BLaER1 treated with 17β-estradiol and CSF1 and Interleukin-3, amounts not matched to agents 10 nM and 100 nM (cell line): Measurements from ENCODE around the gene EIF4B.

Experiments
- H3K27ac ChIP-seq, 11 experiments: shearing (Covaris generic); formaldehyde crosslinking; 2 replicates each; pipeline ENCODE4 v1.8.1; 2022
- H3K27me3 ChIP-seq, 11 experiments: shearing (Covaris generic); formaldehyde crosslinking; 2 replicates each; pipeline ENCODE4 v1.8.1; 2022
- H3K36me3 ChIP-seq, 11 experiments: shearing (Covaris generic); formaldehyde crosslinking; 2 replicates each; pipeline ENCODE4 v1.8.1; 2022
- H3K4me1 ChIP-seq, 10 experiments: shearing (Covaris generic); formaldehyde crosslinking; 2 replicates each; pipeline ENCODE4 v1.8.1; 2022
- H3K4me2 ChIP-seq, 11 experiments: shearing (Covaris generic); formaldehyde crosslinking; 2 replicates each; pipeline ENCODE4 v1.8.1; 2022
- H3K4me3 ChIP-seq, 10 experiments: shearing (Covaris generic); formaldehyde crosslinking; 2 replicates each; pipeline ENCODE4 v1.8.1; 2022
- H3K9ac ChIP-seq, 11 experiments: shearing (Covaris generic); formaldehyde crosslinking; 2 replicates each; pipeline ENCODE4 v1.8.1; 2022
- H3K9me3 ChIP-seq, 11 experiments: shearing (Covaris generic); formaldehyde crosslinking; replicated peaks in 1 of 11; 2 replicates each; pipeline ENCODE4 v1.8.1; 2022
- H4K20me1 ChIP-seq, 11 experiments: shearing (Covaris generic); formaldehyde crosslinking; 2 replicates each; pipeline ENCODE4 v1.8.1; 2022
- Cebpa-rat ChIP-seq, 11 experiments: shearing (Covaris generic); IDR thresholded peaks; 2 replicates each; pipeline ENCODE4 v1.8.1; 2022

EIF4B gene

GRCh38 chr12:53051881-53052412, 45.7 kb downstream of the EIF4B start:
- Histone ChIP-seq H3K9me3 (no peaks in the 10 kb centered on the region), H3K4me1 (peaks cover 43 to 66% (median 57%) of the 10 kb centered on the region in 10 experiments), H3K27ac (peak overlapping the region in 4 of 11 experiments; percentile 22 to 56 (median 48); a peak in 4 of 22 replicates), H3K4me2 (peak overlapping the region in 5 of 11 experiments; percentile 3 to 99 (median 94); a peak in 4 of 22 replicates), H4K20me1 (0 out of 22 replicates have a peak, but pooled peaks cover 0 to 17% (median 0%) of the 10 kb centered on the region in 11 experiments), H3K36me3 (no peaks in the 10 kb centered on the region), H3K9ac (peak overlapping the region in 3 of 11 experiments; percentile 7 to 23 (median 19); a peak in 5 of 22 replicates), H3K4me3 (no peak overlapping the region), H3K27me3 (no peaks in the 10 kb centered on the region)
- TF ChIP-seq Cebpa-rat (IDR thresholded peaks at IDR 0.05): no peak

GRCh38 chr12:53052419-53053217, 46.4 kb downstream of the EIF4B start:
- no peak for TF ChIP-seq Cebpa-rat (IDR thresholded peaks at IDR 0.05)
- Histone ChIP-seq H3K27me3 (no peaks in the 10 kb centered on the region), H4K20me1 (0 out of 22 replicates have a peak, but pooled peaks cover 0 to 17% (median 0%) of the 10 kb centered on the region in 11 experiments), H3K36me3 (no peaks in the 10 kb centered on the region), H3K9me3 (no peaks in the 10 kb centered on the region), H3K4me1 (peaks cover 42 to 64% (median 55%) of the 10 kb centered on the region in 10 experiments), H3K27ac (peak overlapping the region in 2 of 11 experiments; percentile 22 to 48; a peak in 1 of 22 replicates), H3K4me2 (peak overlapping the region in 4 of 11 experiments; percentile 3 to 98 (median 52); a peak in 1 of 22 replicates), H3K9ac (0 out of 22 replicates have a peak overlapping the region, but pooled peaks of 1 of the 11 experiments have one; percentile 7), H3K4me3 (no peak overlapping the region)

GRCh38 chr12:53053218-53054111, 47.2 kb downstream of the EIF4B start:
- Histone ChIP-seq H3K36me3 (no peaks in the 10 kb centered on the region), H3K9ac (peak overlapping the region; percentile 38 to 81 (median 74); a peak in 21 of 22 replicates), H3K4me3 (peak overlapping the region; percentile 64 to 90 (median 80)), H3K4me1 (peaks cover 34 to 56% (median 47%) of the 10 kb centered on the region in 10 experiments), H4K20me1 (0 out of 22 replicates have a peak, but pooled peaks cover 0 to 17% (median 0%) of the 10 kb centered on the region in 11 experiments), H3K9me3 (no peaks in the 10 kb centered on the region), H3K27me3 (no peaks in the 10 kb centered on the region), H3K27ac (peak overlapping the region in 10 of 11 experiments; percentile 25 to 68 (median 52); a peak in 18 of 22 replicates), H3K4me2 (peak overlapping the region; percentile 68 to 99 (median 91))
- no peak for TF ChIP-seq Cebpa-rat (IDR thresholded peaks at IDR 0.05)

- Histone ChIP-seq H3K36me3 (no peaks in the 10 kb centered on the region), H3K9ac (peak overlapping the region; percentile 38 to 81 (median 74); a peak in 21 of 22 replicates), H3K27ac (peak overlapping the region in 10 of 11 experiments; percentile 25 to 68 (median 52); a peak in 18 of 22 replicates), H3K9me3 (no peaks in the 10 kb centered on the region), H4K20me1 (0 out of 22 replicates have a peak, but pooled peaks cover 0 to 17% (median 0%) of the 10 kb centered on the region in 11 experiments), H3K4me2 (peak overlapping the region; percentile 68 to 99 (median 91)), H3K4me1 (peaks cover 25 to 47% (median 38%) of the 10 kb centered on the region in 10 experiments), H3K4me3 (peak overlapping the region; percentile 64 to 90 (median 80)), H3K27me3 (no peaks in the 10 kb centered on the region)
- no peak for TF ChIP-seq Cebpa-rat (IDR thresholded peaks at IDR 0.05)
Observed at GRCh38 chr12:53054112-53054878, 48.0 kb downstream of the EIF4B start.

GRCh38 chr12:53055471-53056266, 49.4 kb downstream of the EIF4B start:
- Histone ChIP-seq H3K9me3 (no peaks in the 10 kb centered on the region), H3K27me3 (no peaks in the 10 kb centered on the region), H4K20me1 (peaks cover 0 to 14% (median 0%) of the 10 kb centered on the region in 11 experiments; a peak in 1 of 22 replicates), H3K4me3 (no peak overlapping the region), H3K27ac (no peak overlapping the region), H3K4me1 (peaks cover 14 to 34% (median 26%) of the 10 kb centered on the region in 10 experiments), H3K4me2 (no peak overlapping the region), H3K9ac (no peak overlapping the region), H3K36me3 (no peaks in the 10 kb centered on the region)
- no peak for TF ChIP-seq Cebpa-rat (IDR thresholded peaks at IDR 0.05)

GRCh38 chr12:53056296-53056695, 50.0 kb downstream of the EIF4B start:
- H3K4me1 ChIP-seq: peaks cover 14 to 30% (median 20%) of the 10 kb centered on the region in 10 experiments
- H3K9me3 ChIP-seq: no peaks in the 10 kb centered on the region
- H4K20me1 ChIP-seq: peaks cover 0 to 8% (median 0%) of the 10 kb centered on the region in 11 experiments; a peak in 1 of 22 replicates
- no peak overlapping the region for H3K4me3 ChIP-seq
- no peak overlapping the region for H3K9ac ChIP-seq
- TF ChIP-seq Cebpa-rat (IDR thresholded peaks at IDR 0.05): no peak
- no peaks in the 10 kb centered on the region for H3K27me3 ChIP-seq
- no peaks in the 10 kb centered on the region for H3K36me3 ChIP-seq
- H3K4me2 ChIP-seq: 0 out of 22 replicates have a peak overlapping the region, but pooled peaks of 1 of the 11 experiments have one; percentile 7
- no peak overlapping the region for H3K27ac ChIP-seq

- Histone ChIP-seq H4K20me1 (peaks cover 0 to 5% (median 0%) of the 10 kb centered on the region in 11 experiments; a peak in 2 of 22 replicates), H3K4me1 (peaks cover 12 to 27% (median 15%) of the 10 kb centered on the region in 10 experiments; a peak in 19 of 20 replicates), H3K27me3 (no peaks in the 10 kb centered on the region), H3K4me3 (no peak overlapping the region), H3K4me2 (no peak overlapping the region), H3K36me3 (no peaks in the 10 kb centered on the region), H3K27ac (no peak overlapping the region), H3K9ac (0 out of 22 replicates have a peak overlapping the region, but pooled peaks of 1 of the 11 experiments have one; percentile 5), H3K9me3 (no peaks in the 10 kb centered on the region)
- no peak for TF ChIP-seq Cebpa-rat (IDR thresholded peaks at IDR 0.05)
Observed at GRCh38 chr12:53056901-53057300, 50.6 kb downstream of the EIF4B start.
